ENCODE measurements around the gene COX6B2. TPM values are rescaled to one million over a fixed set of nuclear protein-coding genes. Genes with fewer than 3 reads are reported as not detected.

COX6B2 gene
- total RNA-seq, 1 donor from 2014 or later: 0.16 TPM

- peak; percentile 99 for DNase-seq (ENCODE audit: low read depth, low spot score)
- peaks cover 21% of the 10 kb centered on the region for H3K4me1 Mint-ChIP-seq
- H3K36me3 Mint-ChIP-seq (ENCODE audit: low read depth): peaks cover 5% of the 10 kb centered on the region
- H3K27me3 Mint-ChIP-seq (ENCODE audit: low read depth): no peaks in the 10 kb centered on the region
- peak overlapping the region; percentile 95 for H3K27ac Mint-ChIP-seq (ENCODE audit: unreplicated experiment)
- TF ChIP-seq CTCF (conservative IDR thresholded peaks at IDR 0.05): peak; percentile 98
- peak overlapping the region; percentile 32 for H3K4me3 Mint-ChIP-seq
- H3K9me3 Mint-ChIP-seq: no peaks in the 10 kb centered on the region
Observed at GRCh38 chr19:55301459-55302317, 52.8 kb downstream of the COX6B2 start.

- Mint-ChIP-seq H3K4me3 (peak overlapping the region; percentile 32), H3K4me1 (peaks cover 21% of the 10 kb centered on the region), H3K27me3 (ENCODE audit: low read depth) (no peaks in the 10 kb centered on the region), H3K36me3 (ENCODE audit: low read depth) (peaks cover 8% of the 10 kb centered on the region), H3K9me3 (no peaks in the 10 kb centered on the region), H3K27ac (ENCODE audit: unreplicated experiment) (peak overlapping the region; percentile 95)
- TF ChIP-seq CTCF (conservative IDR thresholded peaks at IDR 0.05): no peak
- no peak for DNase-seq (ENCODE audit: low read depth, low spot score)
Observed at GRCh38 chr19:55300886-55301458, 53.5 kb downstream of the COX6B2 start.

- no peak for DNase-seq (ENCODE audit: low read depth, low spot score)
- TF ChIP-seq CTCF (conservative IDR thresholded peaks at IDR 0.05): no peak
- Mint-ChIP-seq H3K4me3 (peak overlapping the region; percentile 33), H3K27me3 (ENCODE audit: low read depth) (no peaks in the 10 kb centered on the region), H3K4me1 (peaks cover 15% of the 10 kb centered on the region), H3K36me3 (ENCODE audit: low read depth) (peaks cover 3% of the 10 kb centered on the region), H3K27ac (ENCODE audit: unreplicated experiment) (peak overlapping the region; percentile 45), H3K9me3 (no peaks in the 10 kb centered on the region)
Observed at GRCh38 chr19:55299991-55300390, 54.5 kb downstream of the COX6B2 start.

Other genes starting within 250 kb of the COX6B2 start
- gene PPP1R12C, start 237.1 kb downstream of the COX6B2 start, total RNA-seq: 107 and 108 TPM in 2 replicates
- gene TNNT1, start 205.5 kb downstream of the COX6B2 start, total RNA-seq: 1.1 TPM in 1 of 2 replicates, not detected in the other
- 5.4 and 6.5 TPM in 2 replicates for gene TNNI3, start 197.0 kb downstream of the COX6B2 start, total RNA-seq
- 9.5 and 10.4 TPM in 2 replicates for gene DNAAF3, start 188.1 kb downstream of the COX6B2 start, total RNA-seq
- 3.5 and 4.3 TPM in 2 replicates for gene SYT5, start 174.4 kb downstream of the COX6B2 start, total RNA-seq
- 1.2 and 2.0 TPM in 2 replicates for gene PTPRH, start 145.2 kb downstream of the COX6B2 start, total RNA-seq
- 4.9 and 5.8 TPM in 2 replicates for gene TMEM86B, start 126.0 kb downstream of the COX6B2 start, total RNA-seq
- 71.2 and 73.1 TPM in 2 replicates for gene PPP6R1, start 95.7 kb downstream of the COX6B2 start, total RNA-seq
- gene HSPBP1, start 74.6 kb downstream of the COX6B2 start, total RNA-seq: 53.8 and 54.7 TPM in 2 replicates
- 50.0 and 50.7 TPM in 2 replicates for gene BRSK1, start 70.7 kb downstream of the COX6B2 start, total RNA-seq
- gene TMEM150B, start 29.4 kb downstream of the COX6B2 start, total RNA-seq: not detected in 2 replicates
- 32.9 and 35.2 TPM in 2 replicates for gene KMT5C, start 14.8 kb downstream of the COX6B2 start, total RNA-seq
- gene GARIN5B, start 8.5 kb upstream of the COX6B2 start, total RNA-seq: not detected in 2 replicates
- gene IL11, start 15.7 kb upstream of the COX6B2 start, total RNA-seq: 0.56 and 0.59 TPM in 2 replicates
- gene TMEM190, start 22.1 kb upstream of the COX6B2 start, total RNA-seq: not detected in 2 replicates
- gene TMEM238, start 29.6 kb upstream of the COX6B2 start, total RNA-seq: 0.40 and 0.71 TPM in 2 replicates
- 1,888 and 1,936 TPM in 2 replicates for gene RPL28, start 31.2 kb upstream of the COX6B2 start, total RNA-seq
- gene UBE2S, start 53.1 kb upstream of the COX6B2 start, total RNA-seq: 243 and 269 TPM in 2 replicates
- 0.54 and 0.59 TPM in 2 replicates for gene SHISA7, start 88.6 kb upstream of the COX6B2 start, total RNA-seq
- 34.3 and 36.7 TPM in 2 replicates for gene ISOC2, start 106.9 kb upstream of the COX6B2 start, total RNA-seq
- gene C19orf85, start 110.0 kb upstream of the COX6B2 start, total RNA-seq: not detected in 2 replicates
- gene ZNF628, start 121.9 kb upstream of the COX6B2 start, total RNA-seq: 14.8 and 15.0 TPM in 2 replicates
- 81.1 and 87.9 TPM in 2 replicates for gene NAT14, start 130.5 kb upstream of the COX6B2 start, total RNA-seq
- gene SSC5D, start 133.7 kb upstream of the COX6B2 start, total RNA-seq: 1.3 and 1.5 TPM in 2 replicates
- not detected in 2 replicates for gene SBK2, start 182.4 kb upstream of the COX6B2 start, total RNA-seq
- gene SBK3, start 190.8 kb upstream of the COX6B2 start, total RNA-seq: 0.39 and 0.68 TPM in 2 replicates
- 28.2 and 29.1 TPM in 2 replicates for gene ZNF579, start 226.1 kb upstream of the COX6B2 start, total RNA-seq
- 31.6 and 31.8 TPM in 2 replicates for gene FIZ1, start 244.8 kb upstream of the COX6B2 start, total RNA-seq
- 6.1 and 6.7 TPM in 2 replicates for gene ZNF524, start 245.6 kb upstream of the COX6B2 start, total RNA-seq